Amygdala (tissue), 56 donors: Measurements from ENCODE around the gene HOXA2.

Experiments used
- DNase-seq, 56 donors: peaks; one replicate each; lab custom pipeline; 2025; lab: John Stamatoyannopoulos, UW

Gene HOXA2

DNA sequence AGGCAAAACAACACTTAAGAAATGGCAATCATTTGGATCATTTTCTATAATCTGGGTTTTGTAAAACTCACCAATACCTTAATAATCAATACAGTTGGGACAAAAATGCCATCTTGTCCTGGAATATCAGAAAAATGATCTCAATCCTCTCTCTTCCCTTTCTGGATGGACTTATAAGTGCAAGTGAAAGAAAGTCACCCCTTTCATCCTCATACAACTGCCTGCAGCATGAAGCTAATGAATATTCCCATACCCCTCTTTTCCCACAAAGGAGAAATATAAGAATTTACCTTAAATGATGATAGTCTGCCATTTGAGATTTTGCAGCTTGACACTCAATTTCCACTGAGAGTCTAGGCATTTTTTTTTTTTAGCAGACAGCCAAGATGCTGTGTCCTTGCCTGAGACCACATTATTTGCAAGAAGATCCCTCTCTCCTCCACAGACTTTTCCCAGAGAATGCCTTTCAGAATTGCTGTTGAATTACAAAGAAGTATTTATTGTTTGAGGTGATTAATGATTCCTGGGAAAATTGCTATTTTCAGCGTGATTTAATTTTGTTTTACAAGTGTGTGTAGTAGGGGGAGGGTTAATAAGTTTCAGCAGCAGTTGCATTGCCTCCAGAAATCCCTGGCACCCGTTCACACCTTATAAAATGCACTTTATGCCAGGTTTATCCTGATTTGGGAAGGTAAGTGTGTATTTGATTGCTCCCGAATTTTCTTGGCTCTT lies 24.3 kb upstream of the HOXA2 start:
- no peak for DNase-seq

GRCh38 chr7:27125986-27126394 lies 23.5 kb upstream of the HOXA2 start:
- DNase-seq: no peak

DNA sequence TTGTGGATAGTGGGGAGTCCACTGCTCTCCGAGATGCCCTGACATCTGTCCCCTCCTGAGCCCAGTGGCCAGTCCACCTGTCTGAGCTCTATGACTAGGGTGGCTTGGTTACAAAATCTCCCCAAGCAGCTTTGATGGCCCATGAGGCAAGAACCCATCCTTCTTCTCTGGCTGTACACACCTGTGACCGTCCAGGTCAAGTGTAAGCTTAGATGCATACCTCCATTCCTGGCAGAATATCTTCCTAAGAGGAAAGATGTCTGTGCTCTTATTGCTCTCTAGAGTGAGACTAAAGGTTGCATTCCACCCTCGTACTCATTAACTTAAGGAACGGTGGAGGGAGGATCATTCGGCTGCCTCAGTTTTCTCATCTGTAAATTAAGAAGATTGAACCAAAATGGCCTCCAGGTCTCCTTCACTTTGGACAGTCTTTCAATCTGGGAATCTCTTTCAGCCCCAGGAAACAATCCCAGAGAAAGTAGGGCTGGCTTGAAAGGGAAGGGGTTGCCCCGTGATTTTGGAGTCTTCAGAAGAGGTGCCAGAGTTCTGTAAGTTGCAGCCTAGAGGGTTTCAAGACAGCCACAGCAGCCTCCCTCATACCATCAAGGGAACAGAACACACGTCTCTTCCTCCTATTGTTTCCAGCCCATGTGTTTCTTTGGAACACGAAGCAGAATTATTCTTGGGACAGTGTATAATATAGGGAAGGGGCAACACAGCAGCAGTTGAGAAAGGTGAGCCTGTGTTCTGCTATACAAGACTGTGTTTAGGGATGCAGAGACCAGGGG lies 22.6 kb upstream of the HOXA2 start:
- DNase-seq: no peak

GRCh38 chr7:27124096-27124901 lies 21.8 kb upstream of the HOXA2 start:
- no peak for DNase-seq

DNA sequence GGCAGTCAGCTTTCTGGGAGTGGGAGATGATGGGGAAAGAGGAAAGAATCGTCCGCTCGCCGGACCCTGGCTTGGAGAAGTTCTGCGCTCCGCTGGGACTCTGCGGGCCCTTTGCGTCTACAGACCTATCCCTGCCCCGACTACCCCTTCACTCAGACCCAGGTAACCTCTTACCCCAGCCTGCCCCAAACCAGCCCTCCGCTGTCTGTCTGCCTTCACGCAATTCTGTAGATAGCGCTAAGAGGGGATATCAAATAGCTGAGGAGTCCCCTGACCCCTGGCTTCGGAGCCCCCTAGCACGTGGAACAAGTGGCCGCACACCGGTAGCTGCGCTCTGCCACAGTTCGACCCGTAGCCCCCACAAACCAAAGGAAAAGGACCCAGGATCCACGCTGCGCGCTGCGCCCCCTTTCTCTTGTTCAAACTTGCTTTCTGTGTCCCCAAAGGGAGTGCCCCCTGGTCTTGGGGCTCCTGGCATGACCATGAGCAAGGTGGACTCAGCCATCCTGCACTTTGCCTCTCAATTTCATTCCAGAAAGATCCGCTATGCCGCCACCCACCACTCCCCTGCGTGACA lies 21.1 kb upstream of the HOXA2 start:
- no peak for DNase-seq

DNA sequence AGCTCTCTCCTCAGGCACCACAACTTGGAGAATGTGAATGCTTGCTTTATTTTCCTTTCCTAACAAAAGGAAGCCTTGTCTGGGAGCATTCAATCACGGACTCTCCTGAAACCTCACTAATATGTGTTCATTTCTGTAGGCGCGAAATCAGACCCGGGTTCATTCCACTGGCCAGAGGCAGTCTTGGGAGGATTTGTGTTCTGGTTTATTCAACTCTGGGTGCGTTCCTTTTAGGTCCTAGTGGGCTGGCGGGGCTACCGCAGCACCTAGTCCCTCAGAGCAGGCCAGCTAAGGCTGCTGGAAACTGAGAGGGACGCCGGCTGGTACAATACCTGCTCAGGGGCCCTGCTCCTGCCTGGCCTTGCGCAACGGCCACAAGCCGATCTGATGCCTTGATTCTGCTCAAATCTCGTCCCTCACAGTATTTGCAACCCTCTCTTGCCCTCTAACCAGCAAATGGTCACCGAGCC lies 20.6 kb upstream of the HOXA2 start:
- no peak for DNase-seq

DNA sequence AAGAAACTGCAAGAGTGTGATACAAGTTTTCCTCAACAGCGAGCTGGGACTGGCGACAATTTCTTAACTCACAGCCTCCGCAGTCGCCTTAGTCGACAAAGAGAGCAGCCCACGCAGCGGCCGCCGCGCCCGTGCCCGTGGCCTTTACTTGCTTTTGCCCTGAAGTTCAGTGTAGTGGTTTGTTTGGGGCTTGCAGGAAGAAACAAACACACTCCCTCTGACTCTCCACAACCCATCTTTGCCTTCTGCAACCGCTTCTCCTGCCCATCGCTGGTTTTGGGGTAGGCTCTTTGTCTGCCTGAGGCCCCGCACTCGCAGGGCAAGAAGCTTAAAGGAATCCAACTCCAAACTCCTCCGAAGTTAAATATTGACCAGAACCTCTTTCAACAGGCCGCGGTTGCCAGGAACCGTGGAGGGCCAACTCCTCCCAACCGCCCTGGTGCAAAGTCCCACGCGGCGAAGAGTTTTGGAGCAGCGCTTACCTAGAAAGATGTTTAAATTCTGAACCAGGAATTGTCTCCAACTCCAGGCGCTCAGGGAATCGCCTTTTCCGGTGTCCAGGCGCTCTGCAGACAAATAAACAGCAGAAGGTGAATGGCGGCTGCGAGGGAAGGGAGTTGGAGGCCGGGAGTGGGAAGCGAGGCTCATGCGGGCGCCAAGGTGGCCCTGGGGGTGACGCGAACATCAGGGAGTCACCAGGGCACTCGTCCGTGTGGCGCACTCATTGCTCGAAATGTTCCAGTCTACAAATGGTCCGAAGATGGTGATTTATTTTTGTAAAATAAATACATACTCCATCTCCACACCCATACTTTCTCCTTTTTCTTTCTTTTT lies 19.8 kb upstream of the HOXA2 start:
- no peak for DNase-seq

DNA sequence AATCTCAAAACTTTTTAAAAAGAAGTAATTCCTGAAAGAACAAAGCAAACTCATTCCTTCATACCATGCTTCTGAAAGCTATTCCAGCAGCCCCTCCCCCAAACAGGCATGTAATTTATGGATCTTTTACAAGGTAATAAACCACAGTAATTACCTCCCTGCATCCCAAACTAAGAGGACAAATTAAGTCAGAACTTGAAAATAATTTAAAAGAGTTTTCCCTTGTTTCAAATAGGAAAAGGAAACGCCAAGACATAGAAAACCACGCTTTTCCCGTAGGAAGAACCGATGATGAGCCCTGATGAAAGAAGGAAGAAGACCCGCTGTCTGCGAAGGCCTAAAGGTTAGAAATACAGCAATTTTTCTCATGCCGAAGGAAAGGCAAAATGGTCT lies 19.2 kb upstream of the HOXA2 start:
- DNase-seq: no peak

GRCh38 chr7:27119412-27119911 lies 17.0 kb upstream of the HOXA2 start:
- DNase-seq: no peak

DNA sequence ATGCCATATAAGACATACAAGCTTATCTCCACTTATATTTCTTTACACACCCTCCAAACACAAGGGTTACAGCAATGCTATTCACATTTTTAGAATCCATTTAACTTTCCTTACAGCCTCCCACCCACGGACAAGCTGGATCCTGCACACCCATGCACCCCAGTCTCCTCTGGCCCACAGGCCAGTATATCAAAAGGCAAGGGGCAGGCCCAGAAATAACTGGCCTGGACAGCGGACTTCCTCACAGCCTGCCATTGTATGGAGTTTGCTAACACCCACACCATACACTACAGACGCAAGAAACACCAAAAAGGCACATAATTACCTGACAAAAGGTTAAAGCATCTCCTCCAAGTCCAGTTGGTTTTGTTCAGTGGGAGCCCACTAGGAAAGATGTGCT lies 16.1 kb upstream of the HOXA2 start:
- no peak for DNase-seq

DNA sequence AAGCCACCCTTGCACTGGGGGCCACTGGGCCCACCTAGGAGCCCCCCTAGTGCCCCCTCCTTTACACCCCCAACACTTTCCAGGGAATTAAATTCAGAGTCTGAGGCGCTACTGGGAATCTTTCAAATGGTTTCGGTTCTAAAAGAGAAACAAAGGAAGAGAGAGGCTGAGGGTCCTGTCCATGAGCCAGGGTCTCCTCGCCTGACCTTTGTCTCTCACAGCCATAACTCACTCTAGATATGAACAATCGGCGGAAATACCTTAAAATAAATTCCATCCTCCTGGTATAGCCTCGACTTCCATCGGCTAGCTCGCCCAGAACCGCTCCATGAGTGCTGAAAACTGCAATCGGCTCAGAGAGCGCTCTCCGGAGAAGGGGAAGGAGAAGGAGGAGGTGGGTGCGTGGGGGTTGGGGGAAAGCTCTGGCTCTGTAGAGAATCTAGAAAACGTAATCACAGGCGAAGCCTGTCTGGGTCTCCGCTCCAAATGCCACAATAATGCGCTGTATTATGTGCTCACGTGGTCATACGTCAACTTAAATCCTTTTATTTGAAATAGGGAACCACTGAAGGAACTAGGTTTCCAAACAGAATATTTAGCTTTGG lies 15.5 kb upstream of the HOXA2 start:
- DNase-seq: no peak

DNA sequence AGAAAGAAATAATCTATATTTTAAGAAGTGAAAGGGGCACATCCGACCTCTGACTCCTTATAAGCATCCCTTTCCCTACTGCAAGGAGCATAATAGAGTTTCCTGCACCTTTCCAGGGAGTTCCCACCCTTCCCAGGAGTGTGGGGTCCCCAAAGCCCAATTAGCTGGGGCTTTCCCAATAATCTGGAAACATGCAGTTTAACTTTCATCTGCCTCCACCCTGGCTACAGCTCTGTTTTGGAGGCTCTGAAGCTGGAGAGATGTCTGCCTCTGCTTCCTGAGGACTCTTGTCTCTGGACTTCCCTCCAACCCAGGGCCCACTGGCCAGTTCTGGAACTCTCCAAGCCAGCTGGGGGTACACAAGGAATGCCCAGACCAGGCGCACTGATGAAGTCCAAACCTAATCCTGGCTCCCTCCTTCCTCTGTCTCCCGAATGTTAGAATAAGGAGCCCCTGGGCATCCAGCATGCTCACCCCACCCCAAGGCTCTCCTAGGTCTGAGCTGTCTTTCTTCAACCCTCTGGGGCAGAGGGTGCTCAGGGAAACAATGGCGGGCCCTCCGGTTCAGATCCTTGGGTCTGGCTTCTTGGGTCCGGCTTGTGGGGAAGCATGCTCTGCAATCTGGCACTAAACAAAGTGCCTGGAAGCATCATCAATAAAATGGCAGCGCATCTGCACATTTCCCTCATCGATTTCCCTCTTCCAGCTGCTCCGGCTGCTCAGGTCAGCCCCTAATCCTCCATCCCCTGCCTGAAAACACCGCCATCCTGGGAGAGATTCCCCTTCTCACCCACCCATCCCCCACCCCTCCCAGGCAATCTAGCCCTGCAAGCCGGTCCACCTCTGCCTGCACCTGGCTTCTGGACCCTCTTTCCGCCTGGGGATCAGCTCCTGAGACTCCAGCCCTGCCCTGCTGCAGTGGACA lies 14.7 kb upstream of the HOXA2 start:
- DNase-seq: no peak

DNA sequence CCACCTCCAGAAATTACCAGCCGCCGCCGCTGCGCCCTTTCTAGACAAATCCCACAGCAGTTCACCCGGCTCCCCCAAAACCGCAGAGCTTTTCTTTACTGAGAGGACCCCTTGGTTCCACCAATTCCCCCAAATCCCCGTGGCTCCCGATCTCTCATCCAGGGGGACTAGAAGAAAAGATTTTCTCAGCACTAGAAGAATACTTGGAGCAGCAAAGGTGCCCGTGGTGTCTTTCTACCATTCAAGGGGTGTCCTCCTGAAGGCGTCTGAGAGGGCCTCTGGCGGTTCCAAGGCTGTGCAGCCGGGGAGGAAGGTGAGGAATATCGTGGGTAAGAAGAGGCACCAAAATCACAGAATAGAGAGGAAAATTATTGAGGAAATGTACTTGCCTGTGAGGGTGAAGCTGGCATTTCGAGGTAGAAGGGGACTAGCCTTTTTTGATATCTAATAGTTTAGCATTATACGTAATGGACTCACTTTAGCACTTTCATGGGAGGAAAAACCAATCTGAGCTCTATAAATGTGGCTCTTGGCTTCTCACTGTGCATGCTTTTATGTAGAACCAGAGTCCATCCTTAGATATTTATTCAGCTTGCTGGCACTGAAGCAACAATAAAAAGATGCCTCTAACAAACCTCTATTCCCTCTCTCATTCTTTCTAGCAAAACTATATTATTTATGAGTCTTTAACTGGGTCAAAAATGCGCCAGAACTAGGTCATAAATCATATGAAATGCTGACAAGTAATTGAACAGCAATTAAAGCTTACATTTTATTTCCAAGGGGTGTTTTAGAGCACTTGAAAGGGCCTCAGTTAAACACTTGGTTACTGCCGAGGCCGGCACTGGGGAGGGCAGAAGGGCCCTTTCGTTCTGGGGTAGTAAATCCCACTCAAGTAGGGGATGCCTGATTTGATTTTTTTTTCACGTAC lies 13.8 kb upstream of the HOXA2 start:
- DNase-seq: no peak

DNA sequence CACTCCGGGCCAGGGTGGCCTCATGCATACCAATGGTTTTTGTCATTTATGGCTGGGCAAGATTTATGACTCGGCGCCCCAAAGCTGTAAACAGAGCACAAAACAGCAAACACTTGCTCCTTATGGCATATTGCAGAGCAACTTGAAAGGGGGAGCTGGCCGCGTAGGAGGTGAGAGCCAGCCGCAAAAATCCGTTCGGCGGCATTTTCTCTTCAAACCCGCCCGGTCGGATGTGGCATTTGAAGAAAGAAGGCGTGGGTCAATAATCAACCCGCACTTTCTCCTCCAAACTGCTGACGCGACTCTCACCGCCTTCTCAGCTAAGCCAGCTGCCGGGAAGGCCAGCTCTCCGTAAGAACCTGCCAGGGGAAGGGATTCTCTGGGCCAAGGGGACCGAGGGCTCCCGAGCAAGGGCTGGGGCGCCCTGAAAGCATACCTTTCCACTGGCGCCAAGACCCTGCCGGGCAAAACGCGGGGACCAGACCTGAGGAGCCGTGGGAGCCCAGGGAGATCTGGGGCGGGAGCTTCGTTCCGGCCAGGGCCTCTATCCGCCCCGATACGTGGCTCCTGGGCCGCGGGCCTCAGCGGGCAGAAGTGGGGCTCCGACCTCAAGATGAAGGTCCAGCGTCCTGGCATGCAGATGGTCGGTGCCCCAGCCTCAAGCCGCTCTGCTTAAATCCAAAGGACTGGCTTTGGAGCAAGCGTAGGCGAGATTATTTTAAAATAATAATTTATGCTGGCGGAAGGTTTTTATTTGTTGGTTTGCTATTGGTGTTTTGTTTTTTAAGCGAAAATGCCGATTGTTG lies 12.9 kb upstream of the HOXA2 start:
- DNase-seq: no peak

DNA sequence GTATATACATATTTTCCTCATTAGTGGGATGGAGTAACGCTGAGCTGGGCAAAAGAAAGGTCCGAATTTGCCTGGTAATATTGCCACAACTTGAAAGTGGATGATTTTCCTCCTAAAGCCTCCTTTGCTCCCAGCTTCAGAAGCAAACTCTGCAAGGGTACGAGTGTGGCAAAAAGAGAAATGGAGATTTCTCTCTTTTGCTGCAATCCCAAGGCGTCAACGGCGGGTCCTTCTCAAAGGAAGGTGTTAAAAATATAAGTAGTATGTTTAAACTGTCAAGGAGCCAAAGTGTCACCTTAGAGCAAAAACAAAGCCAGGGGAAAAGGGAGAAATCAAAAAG lies 12.4 kb upstream of the HOXA2 start:
- DNase-seq: no peak

- DNase-seq: no peak
Measured at GRCh38 chr7:27113991-27114769, 11.7 kb upstream of the HOXA2 start.
